CD4-positive, alpha-beta T cell treated with Interleukin-10 for 1 hour (primary cell): ENCODE data around the gene SEMA5A.

ENCODE experiments used
- DNase-seq: peaks from one replicate; pipeline ENCODE4 v3.0.0-alpha.2; 2020

The SEMA5A gene

DNA sequence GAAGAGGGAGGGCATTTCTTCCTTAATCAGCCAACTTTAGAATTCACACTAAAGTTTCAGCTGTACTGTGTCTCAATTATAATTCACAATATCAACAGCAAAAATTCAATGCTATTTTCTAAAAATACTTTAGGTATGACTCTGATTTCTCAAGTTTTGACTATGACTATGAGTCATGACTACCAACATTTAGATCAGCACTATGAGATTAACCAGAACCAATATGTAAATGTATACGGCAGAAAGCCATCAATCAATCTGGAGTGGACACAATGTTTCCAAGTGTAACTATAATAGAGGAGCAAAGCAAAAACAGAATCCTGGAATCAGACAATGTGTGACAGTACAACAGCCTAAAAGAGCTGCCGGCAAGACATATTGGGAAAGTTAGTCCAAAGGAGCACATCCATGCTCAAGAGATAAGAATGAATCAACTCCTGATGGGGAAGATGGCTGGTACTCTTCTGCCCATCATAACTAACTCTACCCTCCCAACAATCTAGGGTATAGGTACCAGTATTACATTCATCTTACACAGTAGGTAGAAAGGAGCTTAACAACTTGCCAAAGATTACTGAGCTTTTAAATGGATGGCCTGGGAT is 294.4 kb downstream of the SEMA5A start:
- DNase-seq, result no peak

GRCh38 chr5:9249231-9249630 is 296.6 kb downstream of the SEMA5A start:
- DNase-seq, result no peak

DNA sequence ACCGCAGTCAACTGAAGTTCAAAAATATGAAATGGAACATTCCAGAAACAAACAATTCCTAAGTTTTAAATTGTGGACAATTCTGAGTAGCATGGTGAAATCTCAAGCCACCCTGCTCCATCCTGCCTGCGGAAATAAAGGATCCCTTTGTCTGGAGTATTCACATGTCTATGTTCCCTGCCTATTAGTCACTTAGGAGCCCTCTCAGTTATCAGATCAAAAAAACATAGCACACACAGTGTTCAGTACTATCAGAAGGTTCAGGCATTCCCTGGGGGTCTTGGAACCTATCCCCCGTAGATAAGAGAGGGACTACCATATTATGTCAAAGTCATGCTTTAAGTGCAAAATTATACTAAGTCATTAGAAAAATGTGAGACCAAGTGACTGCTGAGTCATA is 300.8 kb downstream of the SEMA5A start:
- no peak for DNase-seq

GRCh38 chr5:9244417-9244816 is 301.5 kb downstream of the SEMA5A start:
- DNase-seq, result no peak

- no peak for DNase-seq
These were observed 304.2 kb downstream of the SEMA5A start for GRCh38 chr5:9241479-9242305.

- DNase-seq, result no peak
These were observed 305.4 kb downstream of the SEMA5A start for GRCh38 chr5:9240431-9240830.

DNA sequence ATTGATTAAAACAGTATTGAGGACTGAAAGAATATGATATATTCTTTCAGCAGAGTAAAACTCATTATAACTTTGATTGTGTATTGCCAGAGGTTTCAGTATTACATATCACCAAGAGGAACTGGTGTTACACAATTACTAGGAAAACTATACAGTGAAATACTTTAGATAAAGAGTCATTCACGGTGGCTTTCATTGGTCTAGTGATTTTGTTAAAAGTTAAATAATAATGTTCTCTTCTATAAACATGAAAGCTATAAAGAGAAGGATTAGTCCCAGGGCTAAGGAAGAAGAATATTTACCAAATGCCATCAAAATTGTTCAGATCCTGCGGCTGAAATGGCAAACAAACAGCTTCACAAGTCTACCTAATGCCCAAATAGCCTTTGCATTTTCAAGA is 306.2 kb downstream of the SEMA5A start:
- DNase-seq, result no peak

GRCh38 chr5:9239071-9239470 is 306.8 kb downstream of the SEMA5A start:
- DNase-seq, result no peak

DNA sequence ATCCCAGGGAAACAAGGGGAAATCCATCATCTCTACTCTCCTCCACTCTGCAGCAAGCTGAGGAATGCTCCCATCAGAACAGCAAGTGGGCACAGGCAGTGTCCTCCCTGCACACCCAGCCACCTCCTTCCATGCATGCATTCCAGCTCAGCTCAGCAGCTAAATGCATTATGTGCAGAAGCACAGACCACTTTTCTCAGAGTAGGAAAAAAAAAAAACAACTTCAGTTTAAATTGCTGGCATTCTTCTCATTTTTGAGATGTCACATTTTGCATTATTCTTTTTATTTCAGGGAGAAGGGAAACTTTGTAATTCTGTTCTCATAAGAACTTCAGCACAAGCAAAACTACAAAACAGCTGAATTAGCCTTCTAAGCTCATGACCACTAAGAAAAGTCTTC is 312.2 kb downstream of the SEMA5A start:
- no peak for DNase-seq

GRCh38 chr5:9233035-9233434 is 312.8 kb downstream of the SEMA5A start:
- no peak for DNase-seq

DNA sequence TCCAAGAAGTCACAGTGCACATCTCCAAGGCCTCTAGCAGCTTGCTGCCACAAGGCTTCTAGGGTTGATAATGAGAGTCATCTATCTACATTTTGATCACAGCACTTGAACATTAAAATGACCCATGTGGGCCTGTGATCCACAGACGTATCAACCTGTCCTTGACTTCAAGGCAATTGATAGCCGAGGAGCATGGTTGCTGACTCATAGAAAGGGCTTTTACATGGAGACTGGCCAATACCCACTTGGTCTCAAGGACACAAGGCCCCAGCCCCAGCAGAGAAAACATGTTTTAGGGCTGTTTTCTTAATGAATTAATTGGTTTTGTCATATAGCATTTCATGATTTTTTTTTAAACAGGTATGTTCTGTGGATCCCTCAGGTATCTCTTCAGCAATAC is 314.0 kb downstream of the SEMA5A start:
- no peak for DNase-seq

DNA sequence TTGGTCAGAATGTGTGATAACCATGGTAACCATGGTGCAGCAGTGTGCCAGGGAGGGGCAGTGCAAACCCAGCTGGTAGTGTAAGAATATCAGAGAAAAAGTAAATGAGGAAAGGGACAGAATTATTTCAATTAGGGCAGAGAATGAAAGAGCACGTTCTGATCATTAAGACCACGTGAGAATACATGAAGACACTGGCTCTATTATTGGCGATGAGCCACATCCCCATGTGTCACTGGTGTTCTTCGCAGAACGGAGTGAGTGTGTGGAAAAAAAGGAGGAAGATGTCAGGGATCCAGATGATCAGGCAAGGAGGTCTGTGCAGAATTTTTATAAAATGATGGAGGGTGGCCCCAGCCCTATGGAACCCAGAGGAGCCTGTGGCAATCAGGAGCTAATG is 315.5 kb downstream of the SEMA5A start:
- DNase-seq, result no peak

DNA sequence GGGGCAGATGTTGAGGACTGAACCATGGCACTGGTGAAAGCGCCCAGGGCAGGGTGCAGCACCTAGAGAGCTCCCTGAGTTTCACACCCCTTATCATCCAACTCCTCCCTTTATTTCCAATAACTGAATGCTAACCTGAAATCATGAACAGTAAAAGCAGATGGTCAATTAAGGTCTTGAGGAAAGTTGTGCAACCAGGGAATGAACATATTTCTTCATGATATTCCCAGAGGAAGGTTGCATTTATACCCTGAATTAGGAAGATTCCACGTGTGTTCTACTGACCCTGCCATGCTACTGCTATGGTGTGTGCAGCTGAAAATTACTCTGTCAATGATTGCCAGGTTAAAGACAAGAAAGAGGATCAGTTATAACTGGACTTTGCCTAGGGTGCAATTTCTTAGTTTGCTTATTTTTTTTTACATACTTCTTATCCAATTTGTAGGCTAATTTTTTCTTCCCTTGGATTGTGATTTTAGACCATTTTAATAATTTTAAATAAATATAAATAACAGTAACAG is 319.8 kb downstream of the SEMA5A start:
- no peak for DNase-seq

DNA sequence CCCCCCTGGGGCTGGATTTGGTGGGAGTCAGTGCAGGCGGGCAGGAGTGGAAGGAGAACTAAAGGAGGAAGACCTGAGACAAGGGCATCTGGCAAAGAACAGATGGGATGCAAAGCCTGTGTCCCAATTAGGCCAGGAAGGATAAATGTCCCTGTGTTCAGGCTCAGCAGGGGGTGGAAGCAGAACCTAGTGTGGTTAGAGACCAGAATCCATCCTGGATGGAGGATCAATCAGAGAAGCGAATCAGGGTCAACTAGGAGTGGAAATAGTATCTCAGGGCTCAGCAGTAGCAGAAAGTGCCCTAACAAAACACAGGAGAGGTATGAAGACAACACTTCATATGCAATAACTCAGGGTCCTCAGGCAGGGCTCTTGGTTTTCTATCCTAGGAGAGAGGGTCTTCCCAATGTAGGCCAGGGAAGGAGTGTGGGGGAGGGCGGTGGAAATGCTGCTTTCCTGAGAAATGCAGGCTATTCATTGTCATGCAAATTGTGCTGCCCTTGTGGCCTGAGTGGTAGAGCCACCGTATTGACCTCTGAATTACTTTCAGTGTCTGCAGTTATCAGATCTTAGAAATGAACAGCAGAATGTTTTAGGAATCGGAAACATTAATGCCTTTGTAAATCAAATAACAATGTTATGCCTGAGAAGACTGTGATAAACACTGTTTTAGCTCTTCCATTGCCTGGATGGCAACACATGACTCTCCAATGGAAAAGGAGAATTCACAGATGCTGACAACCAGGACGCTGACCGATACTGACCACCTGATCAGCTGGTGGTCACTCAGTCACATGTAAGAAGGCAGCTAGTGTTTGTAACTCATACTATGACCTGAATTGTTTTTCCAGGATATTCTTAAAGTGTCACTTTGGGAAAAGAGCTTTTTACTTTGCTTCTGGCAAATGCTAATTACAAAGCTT is 323.6 kb downstream of the SEMA5A start:
- DNase-seq, result no peak

DNA sequence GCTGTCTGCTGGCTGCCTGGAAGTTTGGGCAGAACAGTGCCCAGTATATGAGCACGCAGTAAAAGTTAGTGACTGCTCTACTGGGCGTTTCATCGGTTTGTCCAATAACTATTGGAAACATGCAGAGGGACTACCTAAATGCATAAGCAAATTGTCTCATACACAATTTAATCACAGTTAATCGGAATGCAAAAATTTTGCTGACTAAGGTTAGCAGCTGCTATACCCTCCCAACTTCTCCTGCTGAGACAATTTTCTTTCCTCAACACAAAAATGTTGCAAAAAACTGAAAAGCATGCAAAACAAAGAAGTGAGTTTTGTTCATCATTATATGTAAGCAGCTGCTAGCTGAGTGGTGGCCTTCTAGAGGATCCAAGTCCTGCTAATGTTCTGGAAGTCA is 327.5 kb downstream of the SEMA5A start:
- DNase-seq, result no peak

- DNase-seq, result no peak
These were observed 333.3 kb downstream of the SEMA5A start for GRCh38 chr5:9212605-9213004.

DNA sequence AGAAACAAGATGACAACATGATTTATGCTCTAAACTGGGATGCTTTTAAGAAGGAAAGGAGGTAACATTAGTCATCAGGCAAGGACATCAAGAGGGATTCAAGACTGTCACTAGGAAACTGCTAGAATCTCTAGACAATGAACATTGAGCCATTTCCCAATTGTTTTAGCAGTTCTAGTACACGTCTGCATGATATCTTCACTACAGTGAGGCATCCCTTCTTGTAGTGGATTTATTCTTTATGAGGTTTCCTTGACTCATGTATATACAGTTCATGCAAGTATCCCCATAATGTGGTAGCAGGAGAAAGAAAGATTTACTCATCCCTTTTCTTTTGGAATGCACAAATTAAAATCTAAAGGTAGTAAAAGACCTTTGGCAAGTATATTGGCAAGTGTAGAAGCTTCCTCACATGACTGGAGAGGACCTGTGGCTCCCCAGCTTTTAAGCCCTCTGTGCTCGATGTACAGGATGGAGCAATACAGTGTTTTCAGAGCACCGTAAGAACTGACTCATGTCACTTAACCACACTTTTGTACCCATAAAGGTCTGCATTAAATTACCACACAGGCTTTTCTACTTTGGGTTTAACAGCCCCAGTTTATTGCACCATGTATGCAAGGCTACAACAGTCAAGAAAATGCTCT is 335.9 kb downstream of the SEMA5A start:
- no peak for DNase-seq

DNA sequence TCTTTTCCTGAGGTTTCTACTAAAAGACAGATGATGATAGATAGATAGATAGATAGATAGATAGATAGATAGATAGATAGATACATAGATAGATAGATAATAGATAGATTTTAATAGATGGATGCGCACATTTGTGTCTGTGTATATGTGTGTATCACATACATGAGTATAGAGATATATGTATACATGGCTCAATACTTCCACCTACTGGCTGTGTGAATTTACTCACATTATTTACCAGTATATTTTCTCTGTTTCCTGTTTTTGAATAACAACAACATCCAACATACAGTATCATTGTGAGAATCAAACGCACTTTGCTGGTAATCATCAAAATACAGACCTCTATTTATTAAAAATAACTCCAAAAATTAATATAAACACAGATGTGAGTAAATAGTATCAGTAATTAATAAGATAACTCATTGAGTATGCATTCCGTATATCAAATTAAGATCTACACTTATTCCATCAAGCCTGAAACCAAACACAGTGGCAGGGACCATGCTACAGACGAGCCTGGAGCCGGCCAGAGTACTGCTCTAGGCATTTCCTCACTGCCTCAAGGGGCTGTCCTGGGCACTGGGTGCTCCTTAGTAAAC is 338.0 kb downstream of the SEMA5A start:
- peak; percentile 14 for DNase-seq

GRCh38 chr5:9202636-9203035 is 343.2 kb downstream of the SEMA5A start:
- no peak for DNase-seq

DNA sequence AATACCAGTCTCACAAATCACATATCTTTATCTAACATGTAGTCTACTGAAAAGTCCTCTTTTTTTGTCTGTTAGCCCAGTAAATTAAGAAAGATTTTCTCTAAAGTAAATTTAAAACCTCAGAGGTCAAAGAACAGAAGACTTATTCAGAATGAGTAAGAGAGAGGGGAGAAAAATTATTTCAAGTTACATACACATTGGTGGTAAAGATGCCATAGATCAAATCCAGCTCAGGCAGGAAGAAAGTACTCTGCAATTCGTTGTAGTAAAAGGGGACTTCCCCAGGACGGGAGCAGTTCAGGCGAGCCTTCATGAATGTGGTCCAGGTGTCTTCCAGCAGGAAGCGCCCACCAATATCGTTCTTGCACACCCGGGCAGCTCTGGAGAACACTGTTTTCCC is 344.1 kb downstream of the SEMA5A start:
- no peak for DNase-seq

- DNase-seq, result no peak
These were observed 344.9 kb downstream of the SEMA5A start for GRCh38 chr5:9201011-9201410.

DNA sequence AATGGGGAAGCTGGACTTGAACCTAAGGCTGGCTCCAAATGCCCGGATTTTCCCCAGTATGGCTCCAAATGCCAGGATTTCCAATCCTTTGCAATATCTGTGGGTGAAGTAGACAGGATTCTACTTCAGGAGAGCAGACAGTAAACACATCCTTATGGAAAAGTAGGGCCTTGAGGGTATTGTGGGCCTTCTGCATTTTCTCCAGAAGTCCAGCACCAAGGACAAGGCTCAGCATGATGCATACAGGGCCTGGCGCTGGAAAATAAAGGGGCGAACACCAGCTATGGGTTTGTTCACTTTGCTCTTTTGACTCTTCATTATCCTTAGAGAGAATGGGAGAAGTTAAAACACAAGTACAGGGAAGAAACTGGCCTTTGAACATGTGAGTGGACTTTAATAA is 347.5 kb downstream of the SEMA5A start:
- no peak for DNase-seq

- no peak for DNase-seq
These were observed 348.0 kb downstream of the SEMA5A start for GRCh38 chr5:9197881-9198260.
